GM12874 (cell line): ENCODE measurements around the gene C8G.

ENCODE experiments used
- TF ChIP-seq, protein P1 (sequence below): IDR thresholded peaks from 2 replicates; pipeline ENCODE4 v1.5.1; 2011; ENCODE audit warnings: low read depth, mild to moderate bottlenecking, control low read depth, low read length, moderate library complexity; ENCODE audit not compliant: insufficient read depth

C8G gene

DNA sequence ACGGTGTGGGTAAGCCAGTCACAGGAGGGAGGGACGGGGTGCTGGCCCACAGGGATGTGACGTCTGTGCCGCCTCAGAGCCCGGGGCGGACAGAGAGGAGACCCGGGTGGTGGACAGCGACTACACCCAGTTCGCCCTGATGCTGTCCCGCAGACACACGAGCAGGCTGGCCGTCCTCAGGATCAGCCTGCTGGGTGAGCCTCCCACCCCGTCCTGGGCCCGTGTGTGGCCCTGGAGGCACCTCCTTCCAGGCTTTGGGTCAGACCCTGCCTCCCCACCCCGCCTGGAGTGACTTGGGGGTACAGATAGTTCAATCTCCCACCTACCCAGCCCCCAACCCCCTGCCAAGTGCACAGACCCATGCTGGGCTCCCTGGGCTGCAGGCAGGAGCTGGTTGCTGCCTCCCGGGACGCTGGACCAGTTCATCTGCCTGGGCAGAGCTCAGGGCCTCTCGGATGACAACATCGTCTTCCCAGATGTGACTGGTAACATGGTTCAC lies 8.8 kb downstream of the C8G start:
- TF ChIP-seq, protein P1, sequence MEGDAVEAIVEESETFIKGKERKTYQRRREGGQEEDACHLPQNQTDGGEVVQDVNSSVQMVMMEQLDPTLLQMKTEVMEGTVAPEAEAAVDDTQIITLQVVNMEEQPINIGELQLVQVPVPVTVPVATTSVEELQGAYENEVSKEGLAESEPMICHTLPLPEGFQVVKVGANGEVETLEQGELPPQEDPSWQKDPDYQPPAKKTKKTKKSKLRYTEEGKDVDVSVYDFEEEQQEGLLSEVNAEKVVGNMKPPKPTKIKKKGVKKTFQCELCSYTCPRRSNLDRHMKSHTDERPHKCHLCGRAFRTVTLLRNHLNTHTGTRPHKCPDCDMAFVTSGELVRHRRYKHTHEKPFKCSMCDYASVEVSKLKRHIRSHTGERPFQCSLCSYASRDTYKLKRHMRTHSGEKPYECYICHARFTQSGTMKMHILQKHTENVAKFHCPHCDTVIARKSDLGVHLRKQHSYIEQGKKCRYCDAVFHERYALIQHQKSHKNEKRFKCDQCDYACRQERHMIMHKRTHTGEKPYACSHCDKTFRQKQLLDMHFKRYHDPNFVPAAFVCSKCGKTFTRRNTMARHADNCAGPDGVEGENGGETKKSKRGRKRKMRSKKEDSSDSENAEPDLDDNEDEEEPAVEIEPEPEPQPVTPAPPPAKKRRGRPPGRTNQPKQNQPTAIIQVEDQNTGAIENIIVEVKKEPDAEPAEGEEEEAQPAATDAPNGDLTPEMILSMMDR = no peak

DNA sequence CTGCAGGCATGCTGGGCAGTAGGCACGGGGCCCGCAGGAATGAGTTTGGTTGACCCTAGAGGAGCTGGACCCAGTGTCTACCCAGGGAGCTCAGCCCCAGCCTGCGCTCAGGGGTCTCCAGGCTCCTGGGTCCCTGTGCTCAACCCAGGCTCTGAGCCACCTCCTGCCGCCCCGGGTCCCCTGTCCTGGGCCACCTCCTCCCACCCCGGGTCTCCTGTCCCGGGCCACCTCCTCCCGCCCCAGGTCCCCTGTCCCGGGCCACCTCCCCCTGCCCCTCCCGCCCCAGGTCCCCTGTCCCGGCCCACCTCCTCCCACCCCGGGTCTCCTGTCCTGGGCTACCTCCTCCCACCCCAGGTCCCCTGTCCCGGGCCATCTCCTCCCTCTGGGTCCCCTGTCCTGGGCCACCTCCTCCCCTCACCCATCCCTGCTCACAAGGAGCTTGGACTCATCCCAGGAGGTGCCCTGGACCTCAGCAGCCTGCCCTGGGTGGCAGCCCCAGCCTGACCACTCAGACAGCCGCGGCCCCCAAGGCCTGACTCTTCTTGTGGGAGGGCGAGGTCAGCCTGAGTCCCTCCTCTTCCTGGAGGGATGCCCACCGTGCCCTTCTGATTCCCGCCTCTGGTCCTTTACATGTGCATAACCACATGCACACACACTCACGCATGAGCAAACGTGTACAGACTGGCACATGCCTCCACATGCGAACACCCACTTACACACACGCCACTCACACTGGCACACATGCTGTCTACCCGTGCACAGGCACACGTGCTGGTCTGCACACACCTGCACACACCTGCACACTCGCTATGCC lies 9.4 kb downstream of the C8G start:
- TF ChIP-seq, protein P1 = no peak

DNA sequence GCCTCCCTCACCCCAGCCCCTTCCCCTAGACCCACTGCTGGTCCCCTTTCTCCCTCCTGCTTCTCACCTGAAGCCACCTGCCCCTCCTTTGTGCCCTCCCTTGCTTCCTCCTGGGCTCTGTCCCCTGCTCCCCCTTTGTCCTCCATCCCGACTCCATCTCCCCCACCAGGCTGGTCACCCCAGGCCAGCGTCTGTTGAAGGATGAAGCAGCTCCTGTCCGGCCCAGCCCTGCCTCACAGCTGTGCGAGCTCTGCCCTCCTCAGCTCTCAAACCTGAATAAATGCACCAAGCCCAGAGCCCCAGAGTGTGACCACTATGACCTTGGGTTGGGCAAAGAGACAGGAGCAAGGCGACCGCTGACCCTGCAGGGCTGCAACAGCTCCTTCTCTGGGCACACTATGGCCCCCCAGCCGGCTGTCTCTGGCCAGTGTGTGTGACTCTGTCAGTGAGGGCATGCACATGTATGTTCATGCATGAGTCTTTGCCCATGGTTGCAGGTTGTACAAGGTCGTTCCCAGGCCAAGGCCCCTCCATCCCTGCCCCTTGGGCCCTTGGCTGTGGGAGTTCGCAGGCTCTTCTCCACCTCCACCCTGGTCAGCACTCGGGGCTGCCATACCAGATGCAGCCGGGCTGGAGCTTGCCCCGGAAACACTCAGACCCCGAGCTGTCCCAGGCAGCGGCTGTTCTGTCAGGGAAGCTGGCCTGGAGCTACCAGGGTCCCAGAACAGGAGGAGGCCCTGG lies 10.3 kb downstream of the C8G start:
- TF ChIP-seq, protein P1 = no peak

DNA sequence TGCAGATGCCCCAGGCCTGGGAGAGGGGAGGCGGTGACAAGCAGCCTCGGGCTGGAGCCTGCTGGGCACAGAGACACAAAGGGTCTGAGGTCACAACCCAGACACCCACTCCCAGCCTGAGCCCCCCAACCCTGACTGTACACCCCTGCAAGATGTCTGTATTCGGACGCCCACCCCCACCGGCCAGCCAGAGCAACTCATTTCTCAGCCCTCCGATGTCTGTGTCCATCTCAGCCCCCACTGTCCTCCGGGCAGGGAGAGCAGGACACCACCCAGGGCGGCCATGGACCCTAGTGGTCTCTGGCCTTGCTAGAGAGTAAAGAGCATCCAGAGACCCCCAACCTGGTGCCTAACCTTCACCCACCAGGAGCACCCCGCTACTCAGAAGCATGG lies 10.9 kb downstream of the C8G start:
- TF ChIP-seq, protein P1 = no peak

DNA sequence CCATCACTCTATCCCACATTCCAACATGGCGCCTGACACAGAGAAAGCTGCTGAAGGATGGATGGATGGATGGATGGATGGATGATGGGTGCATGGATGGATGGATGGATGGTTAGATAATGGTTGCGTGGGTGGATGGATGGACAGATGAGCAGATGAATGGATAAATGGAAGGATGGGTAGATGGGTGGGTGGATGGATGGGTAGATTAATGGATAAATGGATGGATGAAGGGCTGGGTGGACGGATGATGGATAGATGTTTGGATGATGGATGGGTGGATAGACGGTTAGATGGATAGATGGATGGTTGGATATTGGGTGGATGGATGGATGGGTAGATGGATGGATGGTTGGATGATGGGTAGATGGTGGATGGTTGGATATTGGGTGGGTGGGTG lies 11.6 kb downstream of the C8G start:
- TF ChIP-seq, protein P1 = no peak

DNA sequence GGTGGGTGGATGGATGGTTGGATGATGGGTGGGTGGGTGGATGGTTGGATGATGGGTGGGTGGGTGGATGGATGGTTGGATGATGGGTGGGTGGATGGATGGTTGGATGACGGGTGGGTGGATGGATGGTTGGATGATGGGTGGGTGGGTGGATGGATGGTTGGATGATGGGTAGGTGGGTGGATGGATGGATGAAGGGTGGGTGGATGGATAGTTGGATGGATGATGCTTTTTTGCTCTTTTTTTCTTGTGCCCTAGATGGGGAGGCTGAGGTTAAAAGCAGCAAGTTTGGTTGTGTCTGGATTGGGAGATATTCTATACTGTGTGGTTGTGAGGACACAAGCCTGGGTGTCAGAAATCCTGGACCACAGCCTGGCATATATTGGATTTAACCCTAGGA lies 12.4 kb downstream of the C8G start:
- TF ChIP-seq, protein P1 = no peak

DNA sequence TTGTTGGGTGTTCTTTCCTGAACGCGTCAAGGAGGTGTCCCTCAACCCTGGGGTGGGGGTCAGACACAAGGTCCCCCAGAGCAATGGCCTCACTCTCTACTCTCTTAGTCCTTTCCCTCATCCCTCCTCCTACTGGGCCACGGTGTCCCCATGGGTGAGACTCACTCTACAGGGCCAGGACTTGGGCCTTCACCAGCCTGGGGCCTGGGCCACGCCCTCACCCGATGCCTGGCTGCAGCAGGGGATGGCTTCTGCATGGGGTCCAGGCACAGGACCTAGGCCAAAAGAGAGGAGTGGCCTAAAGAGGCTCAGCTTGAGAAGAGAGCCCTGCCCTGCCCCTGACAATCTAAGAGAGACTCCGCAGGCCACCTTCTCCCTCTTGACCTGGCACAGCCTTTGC lies 12.9 kb downstream of the C8G start:
- TF ChIP-seq, protein P1 = no peak
